WERI-Rb-1 (cell line): Measurements from ENCODE around the gene ADORA3.

ENCODE experiments used
- DNase-seq: peaks from one replicate; pipeline ENCODE4 v3.0.0-alpha.2; 2020
- H3K27ac ChIP-seq: fragments of 250-450 bp; sonication (Bioruptor Pico); 2 replicates; pipeline ENCODE4 v1.5.1; 2020; ENCODE audit warnings: mild to moderate bottlenecking, moderate library complexity
- H3K27me3 ChIP-seq: fragments of 250-450 bp; sonication (Bioruptor Pico); 2 replicates; pipeline ENCODE4 v1.5.1; 2021; ENCODE audit warnings: mild to moderate bottlenecking, low read depth, moderate library complexity; ENCODE audit not compliant: insufficient read depth, severe bottlenecking
- H3K36me3 ChIP-seq: fragments of 250-450 bp; sonication (Bioruptor Pico); 2 replicates; pipeline ENCODE4 v1.5.1; 2020; ENCODE audit warnings: mild to moderate bottlenecking, moderate library complexity
- H3K4me3 ChIP-seq: 2 replicates; pipeline ENCODE4 v1.5.1; 2011; ENCODE audit warnings: low read depth, mild to moderate bottlenecking, control low read depth, low read length
- H3K9me3 ChIP-seq: fragments of 250-450 bp; sonication (Bioruptor Pico); 2 replicates; pipeline ENCODE4 v1.5.1; 2021; ENCODE audit warnings: mild to moderate bottlenecking, moderate library complexity; ENCODE audit not compliant: severe bottlenecking
- TF ChIP-seq, protein P1 (sequence below): IDR thresholded peaks from 2 replicates; pipeline ENCODE4 v1.5.1; 2011; ENCODE audit warnings: low read depth, mild to moderate bottlenecking, control low read depth, inconsistent platforms, low read length

ADORA3 gene

DNA sequence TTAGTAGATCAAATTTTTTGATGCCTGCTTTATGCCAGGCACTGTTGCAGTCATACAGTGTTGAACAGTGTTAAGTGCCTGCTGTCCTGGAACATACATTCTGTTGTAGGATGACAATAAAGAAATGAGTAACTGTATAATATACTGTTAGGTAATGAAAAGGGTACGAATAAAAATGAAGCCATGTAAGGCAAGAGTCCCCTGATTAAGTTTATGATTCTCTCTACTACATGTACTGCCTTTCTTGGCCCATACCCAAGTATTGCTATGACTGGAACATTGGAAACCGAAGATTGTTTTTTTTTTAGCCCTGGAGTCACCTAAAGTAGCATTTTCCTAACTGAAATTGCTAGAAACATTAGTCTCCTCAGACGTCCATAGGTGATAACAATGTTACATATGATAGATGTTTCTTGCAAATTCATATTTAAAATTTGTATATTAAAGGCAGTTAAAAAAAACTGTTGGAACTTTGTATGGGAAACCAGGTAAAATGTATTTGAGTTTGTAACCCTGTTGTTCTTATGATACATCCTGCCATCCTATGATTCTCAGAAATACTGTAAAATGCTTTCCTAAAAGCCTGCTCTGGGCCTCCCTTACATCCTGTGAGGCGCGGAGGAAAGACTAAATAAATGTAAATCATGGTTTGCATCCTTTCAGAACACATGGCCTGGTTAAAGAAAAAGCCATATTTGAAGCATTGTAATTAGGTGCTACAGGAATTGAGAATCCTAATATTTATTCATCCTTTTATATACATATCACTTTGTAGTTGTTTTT, 48.4 kb downstream of the ADORA3 start:
- TF ChIP-seq, protein P1, sequence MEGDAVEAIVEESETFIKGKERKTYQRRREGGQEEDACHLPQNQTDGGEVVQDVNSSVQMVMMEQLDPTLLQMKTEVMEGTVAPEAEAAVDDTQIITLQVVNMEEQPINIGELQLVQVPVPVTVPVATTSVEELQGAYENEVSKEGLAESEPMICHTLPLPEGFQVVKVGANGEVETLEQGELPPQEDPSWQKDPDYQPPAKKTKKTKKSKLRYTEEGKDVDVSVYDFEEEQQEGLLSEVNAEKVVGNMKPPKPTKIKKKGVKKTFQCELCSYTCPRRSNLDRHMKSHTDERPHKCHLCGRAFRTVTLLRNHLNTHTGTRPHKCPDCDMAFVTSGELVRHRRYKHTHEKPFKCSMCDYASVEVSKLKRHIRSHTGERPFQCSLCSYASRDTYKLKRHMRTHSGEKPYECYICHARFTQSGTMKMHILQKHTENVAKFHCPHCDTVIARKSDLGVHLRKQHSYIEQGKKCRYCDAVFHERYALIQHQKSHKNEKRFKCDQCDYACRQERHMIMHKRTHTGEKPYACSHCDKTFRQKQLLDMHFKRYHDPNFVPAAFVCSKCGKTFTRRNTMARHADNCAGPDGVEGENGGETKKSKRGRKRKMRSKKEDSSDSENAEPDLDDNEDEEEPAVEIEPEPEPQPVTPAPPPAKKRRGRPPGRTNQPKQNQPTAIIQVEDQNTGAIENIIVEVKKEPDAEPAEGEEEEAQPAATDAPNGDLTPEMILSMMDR: no peak
- Histone ChIP-seq H3K4me3 (no peak overlapping the region), H3K27ac (no peak overlapping the region), H3K9me3 (no peaks in the 10 kb centered on the region), H3K36me3 (peaks cover 67% of the 10 kb centered on the region), H3K27me3 (no peaks in the 10 kb centered on the region)
- no peak for DNase-seq

DNA sequence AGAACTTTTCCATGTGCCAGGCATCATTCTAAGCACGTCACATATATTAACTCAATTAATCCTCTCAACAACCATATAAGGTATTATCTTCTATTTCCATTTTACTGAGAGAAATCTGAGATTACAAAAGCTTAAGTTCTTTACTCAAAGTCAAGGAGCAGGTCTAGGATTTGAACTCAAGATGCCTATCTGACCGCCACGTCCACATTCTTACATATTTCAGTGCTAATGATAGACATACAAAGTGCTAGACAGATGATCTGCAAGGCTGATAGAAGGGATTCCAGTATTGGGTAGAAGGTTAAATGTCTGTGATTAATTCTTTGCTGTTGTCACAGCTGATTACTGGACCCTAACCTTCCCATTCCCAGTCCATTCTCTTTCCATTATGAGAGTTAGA, 49.7 kb downstream of the ADORA3 start:
- Histone ChIP-seq H3K36me3 (peaks cover 53% of the 10 kb centered on the region), H3K27me3 (no peaks in the 10 kb centered on the region), H3K9me3 (no peaks in the 10 kb centered on the region), H3K4me3 (no peak overlapping the region), H3K27ac (no peak overlapping the region)
- TF ChIP-seq, protein P1: no peak
- DNase-seq: no peak

DNA sequence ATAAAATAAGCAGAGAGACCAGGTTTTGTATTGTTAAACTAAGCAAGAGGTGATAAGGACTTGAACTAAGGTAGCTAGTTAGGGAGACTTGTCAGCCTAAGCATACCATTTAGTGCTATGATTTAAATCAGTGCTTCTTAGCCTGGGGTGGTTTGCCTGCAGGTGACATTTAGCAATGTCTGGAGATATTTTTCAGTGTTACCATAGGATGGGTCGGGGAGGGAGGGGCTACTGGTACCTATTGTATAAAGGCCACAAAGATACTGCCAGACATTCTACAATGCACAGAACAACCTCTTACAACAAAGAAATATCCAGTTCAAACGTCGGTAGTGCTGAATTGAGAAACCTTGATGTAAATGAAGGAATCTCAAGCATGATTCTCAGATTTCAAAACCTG, 50.9 kb downstream of the ADORA3 start:
- Histone ChIP-seq H3K27ac (no peak overlapping the region), H3K27me3 (no peaks in the 10 kb centered on the region), H3K9me3 (no peaks in the 10 kb centered on the region), H3K36me3 (peaks cover 42% of the 10 kb centered on the region), H3K4me3 (no peak overlapping the region)
- TF ChIP-seq, protein P1: no peak
- no peak for DNase-seq

DNA sequence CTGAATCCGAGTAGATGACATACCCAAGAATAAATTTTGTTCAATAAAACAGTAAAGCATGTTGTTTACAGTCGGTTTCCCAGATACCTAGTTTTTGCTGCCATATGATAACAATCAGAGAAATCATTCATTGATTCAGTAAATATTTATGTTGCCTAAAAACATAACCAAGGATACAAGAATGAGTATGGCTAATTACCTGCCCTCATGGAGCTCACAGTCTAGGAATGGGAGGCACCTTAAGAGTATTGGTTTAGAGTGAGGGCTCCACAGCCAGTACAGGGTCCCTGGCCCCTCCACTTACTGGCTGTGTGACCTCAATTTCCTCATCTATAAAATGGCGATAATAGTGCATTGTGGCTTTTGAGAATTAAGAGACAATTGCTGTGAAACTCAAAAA, 53.2 kb downstream of the ADORA3 start:
- no peaks in the 10 kb centered on the region for H3K9me3 ChIP-seq
- no peak for DNase-seq
- TF ChIP-seq, protein P1: no peak
- peak overlapping the region; percentile 82; the same call in 1 of the 2 replicates for H3K27ac ChIP-seq
- H3K4me3 ChIP-seq: peak overlapping the region; percentile 100
- no peaks in the 10 kb centered on the region for H3K27me3 ChIP-seq
- H3K36me3 ChIP-seq: peaks cover 37% of the 10 kb centered on the region

DNA sequence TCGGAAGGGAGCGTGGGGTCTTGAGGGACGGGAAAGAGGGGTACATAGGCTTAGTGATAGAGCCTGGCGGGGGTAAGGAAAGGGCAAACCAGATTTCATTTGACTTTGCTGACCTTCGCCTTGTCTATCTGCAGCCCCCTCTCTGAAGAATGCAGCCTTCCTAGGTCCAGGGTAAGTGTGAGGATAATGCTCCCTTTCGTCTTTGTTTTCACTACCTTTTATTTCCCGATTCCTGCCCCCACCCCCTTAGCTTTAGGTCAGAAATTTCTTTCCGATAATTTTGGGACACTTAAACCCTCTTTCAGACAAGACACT, 53.8 kb downstream of the ADORA3 start:
- H3K36me3 ChIP-seq: peaks cover 33% of the 10 kb centered on the region

More for the DNA sequence above, 53.8 kb downstream of the ADORA3 start:
- peak overlapping the region; percentile 100 for H3K4me3 ChIP-seq
- TF ChIP-seq, protein P1: no peak
- no peaks in the 10 kb centered on the region for H3K9me3 ChIP-seq
- H3K27me3 ChIP-seq: no peaks in the 10 kb centered on the region
- peak overlapping the region; percentile 82 for H3K27ac ChIP-seq
- DNase-seq: no peak
